HG02588 (cell line): Measurements from ENCODE around the gene TPM4.
"Not testable (repeated sequence)": the region's sequence is repeated elsewhere in the genome, so short reads cannot be mapped to it uniquely, and the experiment has no call there.

Source experiments
- ATAC-seq: cut with Tn5 transposase; IDR thresholded peaks from one replicate; pipeline ENCODE4 v1.9.1; 2021; ENCODE audit warnings: mild to moderate bottlenecking, moderate library complexity; ENCODE audit not compliant: unreplicated experiment

Gene TPM4

GRCh38 chr19:16076154-16076957 is at the start of gene TPM4:
TSS of gene TPM4 (plus strand) at chr19:16076495. CDS start at chr19:16076566, 71 bp downstream.
- ATAC-seq: peak; percentile 57

- ATAC-seq: no peak
These were observed 49.5 kb upstream of the TPM4 start for GRCh38 chr19:16026756-16027155.

- ATAC-seq: no peak
These were observed 48.8 kb upstream of the TPM4 start for GRCh38 chr19:16027528-16027927.

GRCh38 chr19:16030155-16030554 is 46.1 kb upstream of the TPM4 start:
- not testable (repeated sequence) for ATAC-seq

GRCh38 chr19:16030964-16031871 is 45.1 kb upstream of the TPM4 start:
- ATAC-seq: no peak

GRCh38 chr19:16031872-16032200 is 44.5 kb upstream of the TPM4 start:
- no peak for ATAC-seq

- ATAC-seq: no peak
These were observed 43.7 kb upstream of the TPM4 start for GRCh38 chr19:16032509-16033135.

GRCh38 chr19:16033136-16033530 is 43.2 kb upstream of the TPM4 start:
- no peak for ATAC-seq

- no peak for ATAC-seq
These were observed 42.6 kb upstream of the TPM4 start for GRCh38 chr19:16033721-16034120.

GRCh38 chr19:16034180-16034579 is 42.1 kb upstream of the TPM4 start:
- ATAC-seq: no peak

GRCh38 chr19:16034958-16035560 is 41.2 kb upstream of the TPM4 start:
- ATAC-seq: no peak

- no peak for ATAC-seq
These were observed 40.5 kb upstream of the TPM4 start for GRCh38 chr19:16035601-16036297.

GRCh38 chr19:16036397-16036925 is 39.8 kb upstream of the TPM4 start:
- no peak for ATAC-seq

- ATAC-seq: no peak
These were observed 39.4 kb upstream of the TPM4 start for GRCh38 chr19:16036941-16037340.

GRCh38 chr19:16037424-16038195 is 38.7 kb upstream of the TPM4 start:
- ATAC-seq: no peak

GRCh38 chr19:16038196-16038695 is 38.0 kb upstream of the TPM4 start:
- ATAC-seq: no peak

GRCh38 chr19:16039081-16039480 is 37.2 kb upstream of the TPM4 start:
- ATAC-seq: no peak

- ATAC-seq: no peak
These were observed 36.8 kb upstream of the TPM4 start for GRCh38 chr19:16039545-16039944.

- ATAC-seq: no peak
These were observed 35.7 kb upstream of the TPM4 start for GRCh38 chr19:16040642-16041041.
